ENCODE measurements around the gene TSPAN15.

DNA sequence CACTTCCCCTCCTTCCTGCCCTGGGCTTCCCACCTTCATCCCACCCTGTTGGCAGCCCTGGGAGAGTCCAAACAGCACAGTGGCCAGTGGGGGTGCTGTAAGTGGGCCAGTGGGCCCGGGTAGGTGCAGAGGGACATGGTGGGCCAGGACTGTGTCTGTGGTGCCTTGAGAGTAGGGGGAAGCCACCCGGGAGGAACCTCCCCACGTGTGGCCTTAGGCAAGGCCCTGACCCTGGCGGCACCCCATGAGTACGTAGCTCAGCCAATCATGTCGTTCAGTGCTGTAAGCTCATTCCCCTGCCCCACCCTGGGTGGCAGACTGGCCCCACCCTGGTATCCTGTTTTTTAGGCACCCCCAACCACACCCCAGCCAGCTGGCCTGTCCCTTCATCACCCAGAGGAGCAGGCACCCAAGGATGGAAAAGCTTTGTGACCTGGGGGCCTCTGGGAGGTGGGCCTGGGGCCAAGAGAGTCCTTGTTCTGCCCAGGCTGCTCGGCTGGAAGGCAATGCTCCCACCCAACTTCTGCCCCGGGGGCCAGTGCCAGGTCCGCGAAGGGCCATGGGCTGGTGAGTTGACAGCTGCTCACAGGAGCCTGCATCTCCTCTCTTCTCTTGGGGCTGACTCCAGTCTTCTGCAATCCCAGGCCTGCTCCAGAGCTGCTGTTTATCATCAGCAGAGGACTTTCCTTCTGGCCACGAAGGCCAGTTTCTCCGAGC, 41.6 kb downstream of the TSPAN15 start:
- TF ChIP-seq YY1 (IDR thresholded peaks at IDR 0.05; ENCODE audit: insufficient read depth, insufficient read length) (no peak), ZNF274 (IDR thresholded peaks at IDR 0.05; ENCODE audit: low read depth, low read length) (no peak), SUZ12 (IDR thresholded peaks at IDR 0.05; ENCODE audit: extremely low read depth, insufficient read depth, insufficient read length) (no peak)
